ENCODE measurements around the gene S100A8.

DNA sequence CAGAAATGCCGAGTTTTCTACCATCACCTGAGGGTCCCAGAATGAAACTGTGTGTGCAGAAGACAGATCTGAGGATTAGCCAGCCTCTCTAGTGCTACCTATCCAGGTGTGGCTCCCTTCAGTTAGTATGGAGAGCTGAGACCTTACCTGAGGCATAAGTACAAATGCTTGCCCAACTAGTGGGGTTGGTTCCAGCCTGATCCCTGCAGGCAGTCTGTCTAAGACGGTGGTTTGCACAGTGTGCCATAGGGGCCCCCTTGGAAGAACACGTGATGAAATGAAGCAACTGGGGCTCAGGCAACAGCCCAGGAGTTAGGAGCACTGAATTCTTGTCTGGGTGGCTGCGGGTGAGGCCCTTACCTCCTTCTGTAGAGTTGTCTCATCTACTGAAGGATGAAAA, 41.1 kb upstream of the S100A8 start:
- TF ChIP-seq GATA2 (IDR thresholded peaks at IDR 0.05; ENCODE audit: low read depth, low read length) (no peak), GATA3 (IDR thresholded peaks at IDR 0.05; ENCODE audit: low read depth, low read length) (no peak)

Data from SH-SY5Y (cell line).